ENCODE results near the gene ATF6. TPM values are rescaled to one million over a fixed set of nuclear protein-coding genes. Genes with fewer than 3 reads are reported as not detected.

The ATF6 gene
- total RNA-seq, 1 donor from 2014 or later = 23.9 TPM

- Mint-ChIP-seq H3K27ac (no peak overlapping the region), H3K4me1 (ENCODE audit: low read depth) (peaks cover 9% of the 10 kb centered on the region), H3K27me3 (ENCODE audit: insufficient read depth) (peaks cover 2% of the 10 kb centered on the region), H3K4me3 (no peak overlapping the region), H3K36me3 (ENCODE audit: low read depth) (no peaks in the 10 kb centered on the region), H3K9me3 (no peaks in the 10 kb centered on the region)
- intact Hi-C loops (cut with micrococcal nuclease) = no loop called here
- DNase-seq (ENCODE audit: low spot score) = no peak
These were observed 237.1 kb downstream of the ATF6 start for GRCh38 chr1:162003061-162003829.

GRCh38 chr1:162003830-162004215, 237.7 kb downstream of the ATF6 start:
- Mint-ChIP-seq H3K36me3 (ENCODE audit: low read depth) (no peaks in the 10 kb centered on the region), H3K27ac (no peak overlapping the region), H3K4me3 (no peak overlapping the region), H3K9me3 (no peaks in the 10 kb centered on the region), H3K4me1 (ENCODE audit: low read depth) (peaks cover 9% of the 10 kb centered on the region), H3K27me3 (ENCODE audit: insufficient read depth) (peaks cover 3% of the 10 kb centered on the region)
- no peak for DNase-seq (ENCODE audit: low spot score)
- intact Hi-C loops (cut with micrococcal nuclease) = no loop called here

DNA sequence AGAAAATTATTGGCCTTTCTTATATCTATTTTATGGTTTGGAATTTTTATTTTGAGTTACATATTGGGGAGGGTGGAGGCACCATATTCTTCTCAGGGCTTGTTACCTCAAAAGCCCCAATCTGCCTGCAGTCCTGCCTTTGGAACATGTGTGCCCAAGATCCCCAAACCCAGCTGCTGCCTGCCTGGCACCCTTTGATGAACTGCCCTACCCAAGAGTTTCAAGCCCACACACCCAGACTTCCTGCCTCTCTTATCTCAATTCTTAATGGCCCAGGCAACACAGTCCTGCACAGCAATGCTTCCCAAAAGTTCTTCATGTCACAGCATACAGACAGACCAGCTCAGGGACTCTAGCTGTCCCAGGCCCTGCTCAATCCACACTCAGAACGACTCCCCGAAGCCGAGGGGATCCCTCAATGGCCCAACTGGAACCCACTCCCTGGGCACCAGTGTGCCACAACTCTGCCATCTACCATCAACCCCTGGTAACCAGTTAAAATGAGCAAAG, 238.4 kb downstream of the ATF6 start:
- Mint-ChIP-seq H3K27ac (no peak overlapping the region), H3K4me1 (ENCODE audit: low read depth) (peaks cover 9% of the 10 kb centered on the region), H3K27me3 (ENCODE audit: insufficient read depth) (peaks cover 4% of the 10 kb centered on the region), H3K4me3 (no peak overlapping the region), H3K36me3 (ENCODE audit: low read depth) (no peaks in the 10 kb centered on the region), H3K9me3 (no peaks in the 10 kb centered on the region)
- intact Hi-C loops (cut with micrococcal nuclease) = no loop called here
- no peak for DNase-seq (ENCODE audit: low spot score)

GRCh38 chr1:162006081-162006480, 240.0 kb downstream of the ATF6 start:
- no peak for DNase-seq (ENCODE audit: low spot score)
- Mint-ChIP-seq H3K4me1 (ENCODE audit: low read depth) (peaks cover 9% of the 10 kb centered on the region), H3K27ac (no peak overlapping the region), H3K4me3 (no peak overlapping the region), H3K36me3 (ENCODE audit: low read depth) (no peaks in the 10 kb centered on the region), H3K9me3 (no peaks in the 10 kb centered on the region), H3K27me3 (ENCODE audit: insufficient read depth) (peaks cover 4% of the 10 kb centered on the region)
- intact Hi-C loops (cut with micrococcal nuclease) = no loop called here

DNA sequence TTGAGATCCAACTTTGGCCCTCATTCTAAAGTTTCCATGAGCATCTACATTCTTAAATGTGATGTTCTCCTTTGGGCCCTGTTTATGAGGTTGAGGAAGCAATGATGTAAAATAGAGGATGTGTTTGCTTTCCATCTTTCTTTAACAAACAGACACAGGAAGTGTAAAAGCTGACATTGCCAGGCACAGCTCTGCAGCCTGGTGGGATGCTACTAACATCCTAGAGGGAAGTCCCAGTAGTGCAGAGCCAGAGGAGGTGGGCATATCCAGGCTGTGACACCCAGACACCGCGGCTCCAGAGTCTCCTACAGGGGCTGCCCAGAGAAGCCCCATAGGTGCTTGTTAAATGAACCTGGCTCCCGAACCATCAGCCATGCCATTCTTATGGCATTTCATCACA, 241.3 kb downstream of the ATF6 start:
- H3K9me3 Mint-ChIP-seq = no peaks in the 10 kb centered on the region
- H3K27ac Mint-ChIP-seq = no peak overlapping the region
- H3K4me3 Mint-ChIP-seq = no peak overlapping the region

DNA sequence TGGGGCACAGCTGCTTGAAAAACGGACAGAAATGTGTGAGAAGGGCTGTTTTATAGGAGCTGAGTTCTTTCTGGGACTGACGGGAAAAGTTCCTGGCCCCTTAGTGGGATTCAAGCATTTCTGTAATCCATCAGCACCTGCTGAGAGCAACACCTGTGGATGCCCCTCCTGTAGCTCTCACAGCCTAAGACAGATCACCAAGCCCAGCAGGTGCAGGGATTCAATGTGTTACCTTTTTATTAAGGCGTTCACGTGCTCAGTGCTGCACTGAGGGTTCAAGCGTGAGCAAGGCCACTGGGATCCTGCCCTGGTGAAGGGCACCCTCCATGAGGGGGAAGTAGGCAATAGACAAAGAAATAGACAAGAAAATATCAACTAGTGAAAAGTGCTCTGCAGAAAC, 242.7 kb downstream of the ATF6 start:
- peaks cover 5% of the 10 kb centered on the region for H3K9me3 Mint-ChIP-seq
- H3K27ac Mint-ChIP-seq = no peak overlapping the region
- intact Hi-C loops (cut with micrococcal nuclease) = no loop called here
- no peaks in the 10 kb centered on the region for H3K36me3 Mint-ChIP-seq (ENCODE audit: low read depth)
- peaks cover 5% of the 10 kb centered on the region for H3K4me1 Mint-ChIP-seq (ENCODE audit: low read depth)
- no peak overlapping the region for H3K4me3 Mint-ChIP-seq
- DNase-seq (ENCODE audit: low spot score) = no peak
- peaks cover 6% of the 10 kb centered on the region for H3K27me3 Mint-ChIP-seq (ENCODE audit: insufficient read depth)

More for the DNA sequence above, 241.3 kb downstream of the ATF6 start:
- no peaks in the 10 kb centered on the region for H3K36me3 Mint-ChIP-seq (ENCODE audit: low read depth)
- peaks cover 4% of the 10 kb centered on the region for H3K27me3 Mint-ChIP-seq (ENCODE audit: insufficient read depth)
- H3K4me1 Mint-ChIP-seq (ENCODE audit: low read depth) = peaks cover 9% of the 10 kb centered on the region
- no peak for DNase-seq (ENCODE audit: low spot score)
- intact Hi-C loops (cut with micrococcal nuclease) = no loop called here

GRCh38 chr1:162009501-162010174, 243.5 kb downstream of the ATF6 start:
- intact Hi-C loops (cut with micrococcal nuclease) = no loop called here
- Mint-ChIP-seq H3K27ac (no peak overlapping the region), H3K27me3 (ENCODE audit: insufficient read depth) (peaks cover 6% of the 10 kb centered on the region), H3K4me1 (ENCODE audit: low read depth) (no peaks in the 10 kb centered on the region), H3K4me3 (no peak overlapping the region), H3K36me3 (ENCODE audit: low read depth) (no peaks in the 10 kb centered on the region), H3K9me3 (peaks cover 8% of the 10 kb centered on the region)
- DNase-seq (ENCODE audit: low spot score) = no peak

DNA sequence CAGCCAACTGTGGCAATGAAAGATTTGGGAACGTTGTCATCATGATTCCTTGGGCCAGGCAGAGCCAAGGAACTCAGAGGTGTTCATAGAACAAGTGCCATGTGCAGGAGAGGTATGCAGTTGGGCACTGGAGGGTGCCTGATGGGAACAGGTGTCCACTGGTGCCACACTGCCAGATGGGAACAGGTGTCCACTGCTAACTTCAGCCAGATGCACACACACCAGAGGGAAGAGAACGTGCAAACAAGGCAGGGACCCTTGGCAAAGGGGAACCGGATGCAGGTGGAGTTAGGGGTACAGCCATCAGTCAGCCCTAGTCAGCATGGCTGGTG, 244.0 kb downstream of the ATF6 start:
- Mint-ChIP-seq H3K9me3 (peaks cover 8% of the 10 kb centered on the region), H3K4me3 (no peak overlapping the region), H3K36me3 (ENCODE audit: low read depth) (no peaks in the 10 kb centered on the region), H3K4me1 (ENCODE audit: low read depth) (no peaks in the 10 kb centered on the region), H3K27ac (no peak overlapping the region), H3K27me3 (ENCODE audit: insufficient read depth) (peaks cover 6% of the 10 kb centered on the region)
- DNase-seq (ENCODE audit: low spot score) = no peak
- intact Hi-C loops (cut with micrococcal nuclease) = no loop called here

DNA sequence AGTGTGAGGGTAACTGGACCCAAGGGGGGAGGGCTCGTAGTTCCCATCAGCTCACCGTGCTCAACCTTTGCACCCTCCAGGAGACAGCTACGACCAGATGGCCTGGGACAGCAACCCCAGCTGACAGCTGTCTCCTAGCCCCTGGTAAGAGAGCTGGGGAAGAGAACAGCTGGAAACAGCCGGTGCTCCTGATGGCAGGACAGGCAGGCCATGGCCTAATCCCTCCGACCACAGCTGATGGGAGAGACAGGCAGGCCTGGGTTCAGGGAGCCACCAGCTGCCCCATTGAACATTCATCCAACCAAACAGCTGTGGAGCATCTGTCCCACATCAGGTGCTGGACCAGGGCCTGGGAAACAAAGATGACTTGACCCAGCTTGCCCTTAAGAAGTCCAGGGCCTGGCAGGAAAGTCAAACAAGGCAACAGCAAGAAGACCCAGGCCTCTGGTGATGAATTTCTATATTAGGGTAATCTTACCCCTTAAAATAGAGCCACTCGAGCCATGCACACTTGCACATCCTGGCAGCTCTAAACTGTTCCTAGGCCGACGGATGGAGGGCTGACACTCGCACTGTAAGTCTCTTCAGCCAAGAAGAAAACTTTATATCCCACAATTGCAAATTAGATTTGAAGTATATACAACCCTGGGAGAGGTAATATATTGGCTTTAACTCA, 245.4 kb downstream of the ATF6 start:
- H3K27me3 Mint-ChIP-seq (ENCODE audit: insufficient read depth) = peaks cover 6% of the 10 kb centered on the region
- DNase-seq (ENCODE audit: low spot score) = no peak
- H3K9me3 Mint-ChIP-seq = peaks cover 8% of the 10 kb centered on the region
- no peak overlapping the region for H3K27ac Mint-ChIP-seq
- H3K4me1 Mint-ChIP-seq (ENCODE audit: low read depth) = no peaks in the 10 kb centered on the region
- H3K4me3 Mint-ChIP-seq = no peak overlapping the region
- H3K36me3 Mint-ChIP-seq (ENCODE audit: low read depth) = no peaks in the 10 kb centered on the region
- intact Hi-C loops (cut with micrococcal nuclease) = no loop called here

DNA sequence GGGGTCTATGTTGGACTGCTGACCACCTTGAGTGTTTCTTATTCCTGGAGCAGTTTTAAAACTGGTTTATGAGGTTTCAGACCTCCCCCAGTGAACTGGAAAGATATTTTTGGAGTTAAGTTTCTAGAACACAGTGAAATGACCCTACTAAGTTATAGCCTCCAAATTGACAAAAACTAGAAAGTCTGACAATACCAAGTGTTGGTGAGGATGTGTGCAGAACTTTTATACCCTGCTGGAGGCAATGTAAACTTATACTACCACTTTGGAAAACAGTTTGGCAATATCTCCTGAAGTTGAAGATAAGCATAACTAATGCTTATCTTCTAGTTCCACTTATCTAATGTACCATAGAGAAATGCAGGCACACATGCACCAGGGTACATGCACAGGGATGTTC, 247.2 kb downstream of the ATF6 start:
- Mint-ChIP-seq H3K27ac (no peak overlapping the region), H3K36me3 (ENCODE audit: low read depth) (no peaks in the 10 kb centered on the region), H3K27me3 (ENCODE audit: insufficient read depth) (peaks cover 6% of the 10 kb centered on the region), H3K4me3 (no peak overlapping the region), H3K4me1 (ENCODE audit: low read depth) (no peaks in the 10 kb centered on the region), H3K9me3 (peaks cover 8% of the 10 kb centered on the region)
- no peak for DNase-seq (ENCODE audit: low spot score)
- intact Hi-C loops (cut with micrococcal nuclease) = no loop called here

Other genes starting within 250 kb of the ATF6 start
- 0.59 and 0.99 TPM in 2 replicates for gene HSPA6, start 241.8 kb upstream of the ATF6 start, total RNA-seq
- gene FCGR3A, start 216.5 kb upstream of the ATF6 start, total RNA-seq = not detected in 2 replicates
- gene FCGR3B, start 135.1 kb upstream of the ATF6 start, total RNA-seq = not detected in 2 replicates
- not detected in 2 replicates for gene FCGR2B, start 103.2 kb upstream of the ATF6 start, total RNA-seq
- not detected in 2 replicates for gene FCRLA, start 59.1 kb upstream of the ATF6 start, total RNA-seq
- not detected in 2 replicates for gene FCRLB, start 44.8 kb upstream of the ATF6 start, total RNA-seq
- 34.1 and 36.0 TPM in 2 replicates for gene DUSP12, start 16.5 kb upstream of the ATF6 start, total RNA-seq

All from activated T-helper 1 cell treated with anti-CD3 and anti-CD28 coated beads, Interleukin-12 subunit alpha, Interleukin-12 subunit beta, Interleukin-2, Interleukin-4 antibody, amounts not matched to agents 30 ng/mL and 10 ng/mL and 1 ng/mL, durations not matched to agents 14 hours and 24 hours and 36 hours (primary cell).